MM.1S (cell line): ENCODE measurements around the gene SP8.

ENCODE experiments used
- DNase-seq: peaks from one replicate; pipeline ENCODE4 v3.0.0-alpha.2; 2015
- H2AFZ ChIP-seq: fragments of 300-600 bp; sonication (generic); 2 replicates; pipeline ENCODE4 v1.6.0; 2016; ENCODE audit warnings: antibody characterized with exemption, low read length
- H3F3A ChIP-seq: fragments of 300-600 bp; sonication (generic); 2 replicates; pipeline ENCODE4 v1.6.1; 2016; ENCODE audit warnings: mild to moderate bottlenecking, antibody characterized with exemption, low read length, moderate library complexity, mixed read lengths; ENCODE audit not compliant: insufficient read depth
- H3K27ac ChIP-seq: fragments of 300-600 bp; sonication (generic); 2 replicates; pipeline ENCODE4 v1.5.1; 2016; ENCODE audit warnings: mild to moderate bottlenecking, low read length
- H3K27me3 ChIP-seq: fragments of 300-600 bp; sonication (generic); replicated peaks from 2 replicates; pipeline ENCODE4 v1.6.0; 2016; ENCODE audit warnings: low read length; ENCODE audit not compliant: insufficient read depth
- H3K36me3 ChIP-seq: fragments of 300-600 bp; sonication (generic); replicated peaks from 2 replicates; pipeline ENCODE4 v1.6.1; 2016; ENCODE audit warnings: mild to moderate bottlenecking, low read length, mixed read lengths; ENCODE audit not compliant: insufficient read depth
- H3K4me1 ChIP-seq: fragments of 300-600 bp; sonication (generic); 2 replicates; pipeline ENCODE4 v1.6.1; 2016; ENCODE audit warnings: low read length, mixed read lengths
- H3K4me2 ChIP-seq: fragments of 300-600 bp; sonication (generic); 2 replicates; pipeline ENCODE4 v1.6.0; 2016; ENCODE audit warnings: low read depth, low read length
- H3K4me3 ChIP-seq: fragments of 300-600 bp; sonication (generic); 2 replicates; pipeline ENCODE4 v1.5.1; 2016; ENCODE audit warnings: low read length, mixed read lengths
- H3K79me2 ChIP-seq: fragments of 300-600 bp; sonication (generic); 2 replicates; pipeline ENCODE4 v1.6.1; 2016; ENCODE audit warnings: mixed run types, low read length, mixed read lengths
- H3K9ac ChIP-seq: fragments of 300-600 bp; sonication (generic); 2 replicates; pipeline ENCODE4 v1.6.1; 2016; ENCODE audit warnings: low read length, mixed read lengths
- H3K9me2 ChIP-seq: fragments of 300-600 bp; sonication (generic); replicated peaks from 2 replicates; pipeline ENCODE4 v1.6.1; 2016; ENCODE audit warnings: mild to moderate bottlenecking, low read length, mixed read lengths; ENCODE audit not compliant: insufficient read depth
- H3K9me3 ChIP-seq: fragments of 300-600 bp; sonication (generic); replicated peaks from 2 replicates; pipeline ENCODE4 v1.6.1; 2016; ENCODE audit warnings: mild to moderate bottlenecking, low read length, mixed read lengths; ENCODE audit not compliant: insufficient read depth
- H4K20me1 ChIP-seq: fragments of 300-600 bp; sonication (generic); 2 replicates; pipeline ENCODE4 v1.6.1; 2016; ENCODE audit warnings: mild to moderate bottlenecking, low read length, moderate library complexity, mixed read lengths; ENCODE audit not compliant: insufficient read depth
- CTCF ChIP-seq: fragments of 300-600 bp; sonication (generic); IDR thresholded peaks from 2 replicates; pipeline ENCODE4 v1.5.1; 2016; ENCODE audit warnings: antibody characterized with exemption, low read length, mixed read lengths
- EZH2 ChIP-seq: fragments of 300-600 bp; sonication (generic); optimal IDR thresholded peaks from 2 replicates; pipeline ENCODE3; 2017; ENCODE audit warnings: low read depth, mild to moderate bottlenecking, antibody characterized with exemption, low read length, mixed read lengths
- EZH2phosphoT487 ChIP-seq: fragments of 300-600 bp; sonication (generic); IDR thresholded peaks from 2 replicates; pipeline ENCODE4 v1.6.1; 2018; ENCODE audit warnings: antibody characterized with exemption, low read length

SP8 gene

DNA sequence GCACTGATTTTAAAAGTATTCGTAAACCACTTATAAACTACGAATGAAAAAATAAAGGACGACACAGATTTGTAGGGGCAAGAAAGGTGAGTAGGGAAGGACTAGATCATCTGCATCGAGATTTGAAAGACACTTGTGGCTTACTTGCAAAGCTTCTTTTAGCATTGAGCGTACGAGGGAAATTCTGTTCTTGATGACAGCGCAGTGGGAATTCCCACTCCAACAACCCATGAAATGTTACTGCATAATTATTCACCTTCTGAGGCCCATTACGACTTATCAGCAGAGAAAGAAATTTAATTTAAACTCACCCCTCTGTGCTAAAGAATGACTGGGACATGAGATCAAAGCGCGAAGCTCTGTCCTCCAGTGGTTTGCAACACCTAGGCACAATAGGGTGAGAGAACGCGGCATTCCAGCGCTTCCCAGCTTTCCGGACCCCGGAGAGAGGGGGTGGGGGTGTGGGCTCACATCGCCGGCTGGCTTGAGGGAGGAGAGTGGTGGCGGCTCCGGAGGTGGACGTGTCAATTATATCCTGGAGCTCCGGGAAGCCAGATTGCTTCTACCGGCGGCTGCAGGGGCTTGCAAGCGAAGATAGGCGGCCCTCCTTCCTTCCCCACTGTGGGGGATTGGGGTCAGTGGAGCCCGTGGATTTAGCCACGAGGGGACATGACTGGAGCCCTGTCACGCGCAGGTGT lies 10.3 kb downstream of the SP8 start:
- TF ChIP-seq EZH2: no peak
- no peak for TF ChIP-seq CTCF
- TF ChIP-seq EZH2phosphoT487: no peak
- no peaks in the 10 kb centered on the region for H3K27me3 ChIP-seq
- no peaks in the 10 kb centered on the region for H3K9me2 ChIP-seq
- no peaks in the 10 kb centered on the region for H3K4me1 ChIP-seq
- H3F3A ChIP-seq: no peaks in the 10 kb centered on the region
- H3K4me2 ChIP-seq: no peak overlapping the region
- no peak overlapping the region for H2AFZ ChIP-seq
- no peak overlapping the region for H3K27ac ChIP-seq
- no peaks in the 10 kb centered on the region for H3K79me2 ChIP-seq
- H3K9me3 ChIP-seq: no peaks in the 10 kb centered on the region
- H3K36me3 ChIP-seq: no peaks in the 10 kb centered on the region
- H3K4me3 ChIP-seq: no peak overlapping the region
- no peak overlapping the region for H3K9ac ChIP-seq
- no peaks in the 10 kb centered on the region for H4K20me1 ChIP-seq
- DNase-seq: no peak

DNA sequence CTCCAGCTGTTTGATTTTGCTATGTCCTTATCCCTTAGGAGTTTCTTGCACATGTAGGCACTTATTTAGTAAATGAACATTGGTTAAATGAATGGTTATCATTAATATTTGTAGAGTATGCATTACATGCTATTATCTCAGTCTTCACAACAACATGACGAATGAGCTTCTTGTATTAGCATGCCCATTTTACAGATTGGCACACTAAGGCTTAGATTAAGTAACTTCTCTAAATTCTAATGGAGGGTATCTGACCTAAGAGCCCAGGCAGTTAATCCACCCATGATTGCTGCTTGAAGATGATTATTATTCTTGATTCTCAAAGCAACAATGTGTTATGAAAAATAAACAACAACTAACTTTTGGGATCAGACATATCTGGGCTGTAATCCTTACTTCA lies 32.7 kb downstream of the SP8 start:
- H3K4me3 ChIP-seq: no peak overlapping the region
- no peaks in the 10 kb centered on the region for H3K4me1 ChIP-seq
- no peaks in the 10 kb centered on the region for H3K9me3 ChIP-seq
- no peaks in the 10 kb centered on the region for H3K79me2 ChIP-seq
- no peak overlapping the region for H3K9ac ChIP-seq
- no peaks in the 10 kb centered on the region for H3K9me2 ChIP-seq
- H3K36me3 ChIP-seq: no peaks in the 10 kb centered on the region
- H3K27ac ChIP-seq: no peak overlapping the region
- H3F3A ChIP-seq: no peaks in the 10 kb centered on the region
- no peak for TF ChIP-seq CTCF
- no peak for TF ChIP-seq EZH2
- no peak for TF ChIP-seq EZH2phosphoT487
- no peaks in the 10 kb centered on the region for H3K27me3 ChIP-seq
- H4K20me1 ChIP-seq: no peaks in the 10 kb centered on the region
- no peak for DNase-seq
- H3K4me2 ChIP-seq: no peak overlapping the region
- no peak overlapping the region for H2AFZ ChIP-seq

DNA sequence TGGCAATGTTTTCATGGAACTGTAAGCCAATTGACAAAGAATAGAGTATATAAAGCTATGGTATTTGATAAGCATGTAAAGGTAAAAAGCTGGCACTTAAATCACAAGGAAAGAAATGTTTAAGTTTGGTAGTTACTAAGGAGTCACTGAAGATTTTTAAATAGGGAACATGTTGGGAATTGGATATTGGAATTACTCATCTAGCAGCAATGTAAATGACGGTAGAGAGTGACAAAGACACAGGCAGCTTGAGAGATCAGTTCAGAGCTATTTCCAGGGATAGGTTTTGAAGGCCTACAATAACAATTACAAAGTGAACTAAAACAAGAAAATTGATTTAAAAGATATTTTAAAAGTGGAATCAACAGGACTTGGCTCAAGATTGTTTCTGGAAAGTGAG lies 36.8 kb downstream of the SP8 start:
- Histone ChIP-seq H3F3A (no peaks in the 10 kb centered on the region), H3K9me3 (no peaks in the 10 kb centered on the region), H3K36me3 (no peaks in the 10 kb centered on the region), H3K4me2 (no peak overlapping the region), H2AFZ (no peak overlapping the region), H3K79me2 (no peaks in the 10 kb centered on the region), H3K9me2 (no peaks in the 10 kb centered on the region), H3K9ac (no peak overlapping the region), H3K4me1 (no peaks in the 10 kb centered on the region), H4K20me1 (no peaks in the 10 kb centered on the region), H3K27ac (no peak overlapping the region), H3K4me3 (no peak overlapping the region), H3K27me3 (no peaks in the 10 kb centered on the region)
- TF ChIP-seq EZH2 (no peak), EZH2phosphoT487 (no peak), CTCF (no peak)
- DNase-seq: no peak
